Muscle of back (tissue), 11 donors: ENCODE data around the gene CEP78. TPM values are rescaled to one million over a fixed set of nuclear protein-coding genes. Genes with fewer than 3 reads are reported as not detected.

Source experiments
- DNase-seq, 3 donors: peaks; one replicate each; pipeline versions ENCODE4 v3.0.0 to v3.0.0-alpha.2; 2013
- polyA plus RNA-seq, 10 donors: library from polyadenylated mRNA; unstranded; fragments of 120-200 nt; gene quantifications; one replicate each; pipeline ENCODE4 v1.2.1, GENCODE V29; 2013; ENCODE audit not compliant: insufficient read length in 10 of 10

CEP78 gene
- polyA plus RNA-seq, 10 donors, result 13.3 to 24.6 (median 18.9) TPM

DNA sequence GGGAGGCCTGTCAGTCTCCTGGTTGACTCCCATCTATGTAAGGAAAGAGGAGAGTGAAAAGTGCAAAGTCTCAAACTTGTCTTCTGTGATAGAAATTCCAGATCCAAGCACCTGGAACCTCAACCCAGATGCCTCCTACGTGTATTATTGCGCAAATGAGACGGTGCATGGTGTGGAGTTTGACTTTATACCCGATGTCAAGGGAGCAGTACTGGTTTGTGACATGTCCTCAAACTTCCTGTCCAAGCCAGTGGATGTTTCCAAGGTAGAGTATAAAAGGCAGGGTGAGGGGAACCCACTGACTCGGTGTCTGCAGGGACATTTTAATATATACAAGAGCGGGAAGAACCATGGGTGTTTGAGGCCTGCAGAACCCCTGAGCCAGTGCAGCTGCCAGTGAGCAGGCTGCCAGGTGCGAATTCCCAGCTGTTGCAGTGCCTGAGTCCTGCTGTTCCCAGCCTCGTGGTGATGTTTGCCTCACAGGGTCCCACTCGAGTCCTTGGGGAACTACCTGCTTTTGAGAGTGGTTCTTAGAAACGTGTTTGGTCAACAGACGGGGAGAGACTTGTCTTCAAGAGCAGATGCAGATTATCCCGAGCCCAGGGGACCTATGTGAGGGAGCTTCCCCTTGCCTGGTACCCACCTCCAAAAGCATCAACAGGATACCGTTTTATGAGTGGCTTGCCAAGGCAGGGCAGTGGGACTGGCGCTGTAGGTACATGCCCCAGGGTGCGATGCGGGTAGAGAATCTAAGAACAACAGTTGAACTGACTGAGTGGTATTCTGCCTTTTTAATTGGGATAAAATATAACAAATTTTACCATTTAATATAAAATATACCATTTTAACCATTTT, 70.6 kb downstream of the CEP78 start:
- DNase-seq, result no peak

DNA sequence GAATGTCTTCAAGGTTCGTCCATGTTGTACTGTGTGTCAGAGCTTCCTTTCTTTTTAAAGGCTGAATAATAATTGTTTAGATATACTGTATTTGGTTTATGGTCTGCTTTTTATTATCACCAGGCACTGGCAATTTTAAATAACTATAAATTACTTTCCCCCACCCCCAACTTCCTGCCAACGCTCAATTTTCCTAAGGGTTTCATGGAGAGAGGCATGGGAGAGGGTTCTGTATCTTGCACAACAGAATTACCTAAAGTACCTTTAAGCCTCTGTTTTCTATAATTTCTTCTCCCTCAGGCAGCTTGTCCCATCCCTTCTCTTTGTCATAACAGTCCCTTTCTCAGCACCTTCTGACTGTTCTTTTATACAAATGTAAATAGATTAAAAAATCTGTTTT, 71.5 kb downstream of the CEP78 start:
- no peak for DNase-seq

DNA sequence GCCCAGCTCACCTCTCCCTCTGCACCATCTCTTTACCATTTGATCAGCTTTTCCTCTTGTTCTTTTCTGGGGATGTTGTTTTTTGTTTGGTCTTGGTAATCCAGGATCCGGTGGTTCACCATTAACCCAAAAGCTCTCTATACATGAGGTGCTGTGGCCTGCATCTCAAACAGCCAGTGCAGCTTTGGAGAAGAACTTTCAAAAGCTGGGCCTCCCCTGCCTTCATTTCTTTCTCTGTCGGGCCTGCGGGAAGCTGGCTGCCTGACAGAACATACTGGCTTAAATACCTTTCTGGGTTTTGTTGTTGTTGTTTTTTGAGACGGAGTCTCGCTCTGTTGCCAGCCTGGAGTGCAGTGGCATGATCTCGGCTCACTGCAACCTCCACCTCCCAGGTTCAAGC, 73.2 kb downstream of the CEP78 start:
- DNase-seq, result no peak

DNA sequence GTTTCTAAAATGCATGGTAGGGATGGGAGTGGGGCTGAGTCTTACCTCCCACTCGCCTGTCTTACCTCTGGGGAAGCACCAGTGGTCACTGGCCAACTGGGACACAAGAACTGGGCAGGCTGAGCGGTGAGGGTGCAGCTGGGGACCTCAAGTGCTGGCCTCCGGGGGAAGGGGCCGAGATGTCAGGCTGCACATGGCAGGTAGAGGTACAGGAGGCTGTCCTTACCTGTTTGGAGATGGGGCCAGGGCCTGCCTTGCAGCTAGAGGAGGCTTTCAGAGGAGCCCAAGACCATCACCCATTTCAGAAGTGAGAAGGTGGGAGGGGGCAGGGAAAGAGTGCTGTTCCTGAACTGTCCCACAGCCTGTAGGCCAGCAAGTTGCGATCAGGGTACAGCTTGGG, 75.2 kb downstream of the CEP78 start:
- DNase-seq, result no peak

DNA sequence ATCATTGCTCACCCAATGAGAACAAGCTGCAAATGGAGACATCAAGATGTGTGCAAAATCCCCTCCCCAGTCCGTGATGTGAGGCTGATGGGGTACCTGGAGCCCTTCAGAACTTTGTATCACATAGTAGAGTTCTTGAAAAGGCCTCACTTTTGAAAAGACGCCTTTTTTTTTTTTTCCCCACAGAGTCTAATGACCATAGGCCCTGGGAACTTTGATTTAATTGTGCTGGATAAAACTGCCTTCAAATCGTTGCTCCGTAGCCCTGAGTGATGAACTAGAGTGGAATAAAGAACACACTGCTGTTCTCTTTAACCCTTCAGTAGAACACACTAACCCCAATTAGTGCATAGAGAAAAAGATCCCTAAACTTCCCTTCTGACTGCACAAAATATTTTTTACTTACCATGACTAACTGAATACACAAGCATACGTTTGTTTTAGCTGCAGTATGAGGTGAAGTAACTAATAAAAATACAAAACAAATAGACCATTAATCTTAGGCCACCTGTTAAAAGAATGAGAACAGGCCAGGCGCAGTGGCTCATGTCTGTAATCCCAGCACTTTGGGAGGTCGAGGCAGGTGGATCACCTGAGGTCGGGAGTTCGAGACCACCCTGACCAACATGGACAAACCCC, 76.1 kb downstream of the CEP78 start:
- DNase-seq, result no peak

DNA sequence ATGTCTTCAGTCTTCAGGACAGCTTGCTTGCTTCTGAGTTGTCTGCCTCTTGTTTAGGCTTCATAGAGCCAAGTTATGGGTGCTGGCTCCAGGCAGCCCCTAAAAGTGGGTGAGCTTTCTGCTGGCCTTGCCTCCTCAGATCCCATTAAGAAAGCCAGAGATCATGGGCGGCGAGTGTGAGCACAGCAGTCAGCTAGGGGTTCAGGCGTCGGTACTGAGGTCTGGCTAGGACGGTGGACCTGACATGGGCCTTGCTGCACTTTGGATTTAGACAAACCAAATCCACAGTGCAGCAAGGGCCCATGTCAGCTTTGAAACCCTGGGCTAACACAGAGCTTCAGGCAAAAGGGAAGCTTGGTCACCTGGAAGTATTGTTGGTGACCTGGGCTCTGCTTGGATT, 78.7 kb downstream of the CEP78 start:
- no peak for DNase-seq

DNA sequence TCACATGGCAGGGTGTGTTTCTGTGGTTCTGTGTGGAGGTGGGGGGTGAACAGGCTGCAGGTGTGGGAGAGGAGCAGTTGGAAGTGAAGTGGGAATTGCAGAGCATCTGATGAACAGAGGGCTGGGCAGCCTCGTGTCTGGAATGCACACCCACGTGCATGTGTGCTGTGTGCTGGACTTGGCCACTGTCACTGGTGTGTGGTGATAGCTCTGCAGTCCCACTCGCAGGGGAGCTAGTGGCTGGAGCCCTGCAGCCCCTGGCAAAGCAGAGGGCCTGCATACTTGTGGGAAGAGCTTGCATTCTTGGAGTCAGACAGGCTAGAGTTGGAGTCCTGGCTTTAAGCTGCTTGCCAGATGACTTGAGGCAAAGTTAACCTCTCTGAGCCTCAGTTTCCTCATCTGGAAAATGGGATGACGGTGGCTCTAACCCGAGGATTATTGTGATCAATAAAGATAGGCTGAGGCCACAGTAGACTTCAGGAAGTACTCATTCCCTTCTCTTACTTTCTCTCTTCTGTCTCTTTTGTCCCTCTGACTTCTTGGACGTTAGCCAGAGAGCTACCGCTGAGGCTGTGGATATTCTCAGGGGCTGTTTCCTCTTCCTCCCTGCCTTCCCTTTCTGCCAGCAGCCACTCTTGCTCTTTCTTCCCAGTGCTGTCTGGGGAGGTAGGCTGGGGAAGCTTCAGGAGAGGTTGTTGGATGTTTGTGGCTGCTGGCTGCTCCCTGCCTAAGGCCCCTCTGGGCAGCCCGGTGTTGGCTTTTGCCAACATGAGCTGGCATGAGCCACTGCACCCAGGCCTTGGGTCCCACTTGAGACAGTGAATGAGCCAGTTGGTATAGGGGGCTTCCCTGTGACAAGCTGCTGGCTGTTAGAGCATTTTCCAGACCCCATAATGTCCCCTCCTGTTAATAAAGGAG, 79.3 kb downstream of the CEP78 start:
- peak in 1 of 3 donors; percentile 37 for DNase-seq

DNA sequence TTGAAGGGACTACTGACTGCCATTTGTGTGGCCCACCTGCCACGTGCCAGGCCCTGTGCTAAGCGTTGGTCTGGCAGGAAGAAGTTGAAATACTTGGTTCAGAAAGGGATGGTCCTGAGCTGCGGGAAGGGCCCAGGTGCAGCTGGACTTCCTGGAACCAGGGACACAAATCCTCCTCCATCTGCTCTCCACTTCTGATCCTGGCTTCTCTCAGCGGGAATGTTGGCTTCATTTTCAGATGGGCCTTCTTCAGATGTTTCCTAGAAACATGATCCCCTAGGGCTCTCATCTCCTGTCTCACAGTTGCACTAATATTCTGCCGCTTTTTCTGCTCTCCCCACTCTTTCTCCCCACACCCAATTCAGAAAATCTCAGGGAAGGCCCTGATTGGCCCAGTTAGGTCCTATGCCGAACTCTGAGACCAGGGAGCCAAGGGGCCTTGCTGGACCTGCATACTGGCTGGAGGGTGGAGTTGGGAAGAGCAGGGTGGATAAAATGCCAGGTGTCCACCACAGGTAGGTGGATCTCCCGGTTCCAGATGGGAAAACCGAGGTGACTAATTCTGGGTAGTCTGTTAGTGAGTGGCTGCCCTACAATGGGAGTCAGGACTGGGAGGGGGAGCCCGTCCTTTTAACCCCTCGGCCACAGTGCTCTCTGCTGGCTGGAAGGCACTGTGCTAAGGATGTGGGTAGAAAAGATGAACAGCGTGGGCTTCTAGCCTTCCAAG, 80.5 kb downstream of the CEP78 start:
- peak in 1 of 3 donors; percentile 47 for DNase-seq

DNA sequence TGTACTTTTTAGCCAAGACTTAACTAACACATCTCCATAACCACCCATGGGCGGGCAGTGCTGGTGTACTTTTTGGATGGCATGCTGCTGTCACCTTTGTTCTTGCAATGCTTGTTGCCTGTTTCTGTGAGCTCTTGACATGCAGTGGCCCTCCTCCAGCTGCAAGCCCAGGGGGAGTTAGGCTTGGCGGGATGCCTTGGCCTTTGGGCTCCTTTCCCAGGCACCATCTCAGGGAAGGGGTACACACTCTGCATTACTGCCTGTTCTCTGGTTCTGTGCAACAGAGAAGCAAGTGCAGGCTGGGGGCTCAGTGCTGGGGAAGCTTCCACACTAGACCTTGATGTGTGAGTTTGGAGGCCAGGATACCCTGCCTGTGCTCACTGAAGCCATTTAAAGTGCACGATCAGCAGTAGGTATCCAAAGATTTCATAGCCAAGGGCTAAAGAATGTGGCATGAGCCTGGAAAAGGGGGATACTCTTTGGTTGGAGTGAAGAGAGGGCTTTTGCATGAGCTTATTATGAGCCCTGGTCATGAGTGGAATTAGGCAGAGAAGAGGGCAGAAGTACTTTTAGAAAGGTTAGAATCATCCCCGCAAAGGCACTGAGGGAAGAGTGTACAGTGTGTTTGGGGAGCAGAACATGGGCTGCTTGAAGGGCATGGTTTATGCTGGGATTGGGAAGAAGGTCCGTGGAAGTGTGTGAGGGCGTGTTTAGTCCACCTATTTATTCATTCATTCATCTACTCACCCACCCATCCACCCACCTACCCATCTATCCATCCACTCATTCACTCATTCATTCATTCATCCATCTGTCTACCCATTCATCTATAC, 83.5 kb downstream of the CEP78 start:
- peak in 1 of 3 donors; percentile 40 for DNase-seq

DNA sequence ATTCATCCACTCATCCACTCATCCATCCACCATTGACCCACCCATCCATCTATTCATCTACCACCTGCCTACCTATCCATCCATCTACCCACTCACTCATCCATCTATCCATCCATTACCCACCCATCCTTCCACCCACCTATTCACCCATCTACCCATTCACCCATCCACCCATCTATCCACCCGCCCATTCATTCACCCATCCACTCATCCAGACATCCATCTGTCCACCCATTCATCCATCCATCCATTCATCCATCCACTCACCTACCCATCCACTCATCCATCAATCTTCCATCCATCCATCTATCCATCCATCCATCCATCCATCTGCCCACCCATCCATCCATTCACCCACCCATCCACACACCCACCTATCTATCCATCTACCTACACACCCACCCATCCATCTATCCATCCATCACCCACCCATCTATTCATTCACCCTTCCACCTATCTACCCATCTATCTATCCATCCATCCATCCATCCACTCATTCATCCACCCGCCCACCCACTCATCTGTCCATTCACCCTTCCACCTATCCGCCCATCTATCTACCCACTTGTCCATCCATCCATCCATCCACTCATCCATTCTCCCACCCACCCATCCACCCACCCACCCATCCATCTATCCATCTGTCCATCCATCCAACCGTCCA, 84.3 kb downstream of the CEP78 start:
- DNase-seq, result no peak

DNA sequence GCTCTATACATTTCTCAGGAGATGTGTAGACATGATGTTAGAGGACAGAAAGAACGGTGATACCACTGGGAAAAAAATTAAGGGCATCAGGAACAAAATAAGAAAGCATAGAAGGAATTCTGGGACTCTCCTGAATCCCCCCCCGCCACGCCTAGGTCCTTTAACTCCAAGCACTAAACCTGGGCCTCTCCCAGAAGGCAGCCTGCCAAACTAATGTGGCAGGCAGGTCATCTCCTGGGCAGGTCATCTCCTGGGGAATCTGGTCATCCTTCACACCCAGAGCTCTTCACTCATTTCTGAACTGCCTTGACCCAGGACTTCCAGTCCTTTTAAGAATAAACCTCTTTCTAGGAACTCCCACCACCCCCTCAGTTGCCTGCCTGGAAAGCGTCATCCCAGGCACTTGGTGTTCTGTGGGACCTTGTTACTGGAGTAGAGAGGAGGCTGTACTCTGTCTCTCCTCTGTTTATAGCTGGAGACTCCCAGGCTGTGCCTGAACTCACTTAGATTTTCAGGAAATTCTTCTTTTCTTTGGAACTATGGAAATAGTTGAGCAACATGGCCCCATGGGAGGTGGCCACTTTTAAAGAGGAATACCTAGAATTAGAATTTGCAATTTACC, 85.1 kb downstream of the CEP78 start:
- peak in 1 of 3 donors; percentile 41 for DNase-seq

DNA sequence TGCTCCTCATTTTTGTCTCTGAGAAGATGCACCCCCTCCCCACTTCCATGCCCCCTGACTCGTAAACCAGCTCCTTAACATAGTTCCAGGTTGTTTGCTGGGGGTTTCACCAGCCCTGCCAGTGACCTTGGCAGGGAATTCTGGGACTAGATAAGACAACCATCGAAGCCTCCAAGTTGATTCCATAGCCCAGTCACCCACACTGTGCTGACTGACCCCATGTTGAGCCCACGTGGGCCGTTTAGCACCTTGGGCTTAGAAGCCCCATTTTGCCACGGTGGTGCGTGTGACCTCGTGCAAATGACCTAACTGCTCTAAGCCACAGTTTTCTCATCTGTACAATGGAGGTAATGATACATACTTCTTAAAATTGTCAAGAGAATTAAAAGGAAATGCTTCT, 85.6 kb downstream of the CEP78 start:
- no peak for DNase-seq

DNA sequence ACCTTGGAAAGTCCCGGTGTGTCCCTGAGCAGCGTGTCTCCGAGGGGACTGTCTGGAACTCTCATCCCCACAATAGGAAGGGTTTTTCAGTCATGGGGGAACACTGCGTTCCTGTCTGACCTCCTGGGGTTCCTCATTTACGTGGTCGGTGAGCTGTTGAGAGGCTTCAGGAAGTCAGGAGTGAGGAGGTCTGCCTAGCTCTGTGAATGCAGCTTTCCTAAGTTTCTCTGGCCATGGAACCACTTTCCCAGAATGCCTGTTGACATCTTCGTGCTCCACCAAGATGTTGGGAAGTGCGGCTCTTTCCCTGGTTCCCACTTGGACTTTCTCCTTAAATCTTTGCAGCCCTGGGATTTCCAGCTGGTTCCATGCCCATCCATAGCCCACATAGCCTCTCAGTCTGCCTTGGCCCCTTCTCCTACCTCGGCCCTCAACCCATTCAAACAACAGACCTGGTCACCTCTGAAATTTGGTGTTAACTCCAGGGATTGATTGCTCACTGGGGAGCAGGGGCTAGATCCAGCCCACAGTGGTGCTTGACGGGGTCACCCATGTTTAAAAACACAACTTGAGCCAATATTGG, 88.3 kb downstream of the CEP78 start:
- no peak for DNase-seq

DNA sequence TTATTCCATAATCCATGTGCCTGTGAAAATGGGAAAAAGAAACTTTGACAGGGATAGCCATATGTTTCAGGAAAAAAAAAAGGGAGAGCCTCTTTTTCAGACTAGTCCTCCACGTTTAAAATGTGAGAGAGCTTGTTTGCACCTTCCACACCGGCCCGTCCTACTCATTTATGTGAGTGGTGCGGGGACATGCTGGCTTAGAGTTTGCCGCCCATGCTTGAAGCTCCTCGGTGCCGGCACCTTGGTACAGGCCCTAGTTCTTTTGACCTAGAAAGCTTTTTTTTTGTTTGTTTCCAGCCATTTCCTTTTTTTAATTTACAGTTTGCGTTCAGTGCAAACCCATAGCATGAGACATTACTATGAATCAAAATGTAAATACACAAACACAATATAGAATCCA, 88.8 kb downstream of the CEP78 start:
- no peak for DNase-seq

DNA sequence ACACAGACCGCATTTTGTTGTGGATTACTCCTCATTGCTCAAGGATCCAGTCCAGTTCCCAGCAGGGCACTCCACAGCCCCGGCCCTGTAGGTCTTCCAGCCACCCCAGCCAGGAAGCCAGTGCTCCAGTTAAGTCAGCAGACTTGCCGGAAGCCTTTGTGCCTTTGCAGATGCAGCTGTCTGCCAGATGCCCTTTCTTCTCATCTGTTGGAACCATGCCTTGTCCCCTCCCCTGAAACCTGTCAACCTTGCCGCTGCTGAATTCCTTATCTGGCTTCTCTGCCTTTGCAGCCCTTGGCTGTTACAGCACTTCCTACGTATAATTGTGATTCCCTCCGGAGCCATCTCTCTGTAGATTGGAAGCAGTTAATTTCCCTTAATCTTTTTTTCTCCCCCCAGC, 89.5 kb downstream of the CEP78 start:
- DNase-seq, result peak in 2 of 3 donors; percentile 29 to 54

DNA sequence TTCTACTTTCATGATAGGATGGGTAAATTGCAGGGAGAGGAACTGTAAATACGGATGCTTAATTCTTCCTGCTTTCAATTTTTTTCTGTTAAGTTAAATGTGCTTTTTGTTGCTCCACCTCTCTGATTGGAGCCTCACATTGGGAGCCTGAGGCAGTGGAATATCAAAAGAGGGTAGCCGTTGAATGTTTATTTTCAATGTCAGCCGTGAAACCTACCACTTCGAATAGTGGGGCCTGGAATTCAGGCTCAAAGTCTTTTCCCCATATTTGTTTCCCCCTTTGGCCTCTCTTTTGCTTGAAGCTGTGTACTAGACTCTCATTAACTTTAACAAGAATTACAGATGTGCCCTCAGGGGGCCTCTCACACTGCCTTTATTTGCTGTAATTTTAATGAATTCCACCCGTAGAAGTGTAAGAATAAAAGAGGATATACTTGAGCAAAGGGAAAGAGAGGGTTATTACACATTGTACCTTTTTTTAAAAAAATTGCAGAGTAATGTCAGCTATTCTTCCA, 90.0 kb downstream of the CEP78 start:
- no peak for DNase-seq

DNA sequence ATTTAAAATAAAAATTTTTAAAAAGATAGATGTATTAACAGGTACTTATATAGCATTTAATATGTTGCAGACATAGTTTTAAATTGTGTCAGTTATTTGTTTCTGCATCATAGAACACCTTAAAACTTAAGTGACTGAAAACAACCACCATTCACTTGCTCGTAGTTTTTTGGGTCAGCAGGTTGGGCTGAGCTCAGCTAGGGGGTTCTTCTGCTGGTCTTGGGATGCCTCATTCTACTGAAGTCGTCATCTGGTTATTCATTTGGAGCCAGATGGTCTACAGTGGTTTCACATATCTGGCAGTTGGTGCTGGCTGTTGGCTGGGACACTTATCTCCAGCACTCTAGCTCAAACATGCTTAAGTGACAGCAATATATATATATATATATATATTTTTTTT, 90.7 kb downstream of the CEP78 start:
- no peak for DNase-seq
